Activated T-cell treated with anti-CD3 and anti-CD28 coated beads, Interleukin-2, amount 50 U/mL, for 24 hours (primary cell): ENCODE data around the gene IL31RA.
"Not testable (repeated sequence)": the region's sequence is repeated elsewhere in the genome, so short reads cannot be mapped to it uniquely, and the experiment has no call there.

Experiments used
- DNase-seq: peaks from one replicate; pipeline ENCODE4 v3.0.0-alpha.2; 2020
- H3K27ac Mint-ChIP-seq: 2 replicates; pipeline ENCODE4 v1.8.0; 2020; ENCODE audit warnings: mild to moderate bottlenecking, mixed read lengths
- H3K27me3 Mint-ChIP-seq: 2 replicates; pipeline ENCODE4 v1.8.0; 2020; ENCODE audit warnings: mixed read lengths
- H3K36me3 Mint-ChIP-seq: 2 replicates; pipeline ENCODE4 v1.8.0; 2020; ENCODE audit warnings: low read depth, mixed read lengths
- H3K4me1 Mint-ChIP-seq: 2 replicates; pipeline ENCODE4 v1.8.0; 2020; ENCODE audit warnings: low read depth, mixed read lengths
- H3K4me3 Mint-ChIP-seq: 2 replicates; pipeline ENCODE4 v1.8.0; 2020; ENCODE audit warnings: mild to moderate bottlenecking, moderate library complexity, mixed read lengths
- H3K9me3 Mint-ChIP-seq: 2 replicates; pipeline ENCODE4 v1.8.0; 2020; ENCODE audit warnings: mixed read lengths

IL31RA gene

DNA sequence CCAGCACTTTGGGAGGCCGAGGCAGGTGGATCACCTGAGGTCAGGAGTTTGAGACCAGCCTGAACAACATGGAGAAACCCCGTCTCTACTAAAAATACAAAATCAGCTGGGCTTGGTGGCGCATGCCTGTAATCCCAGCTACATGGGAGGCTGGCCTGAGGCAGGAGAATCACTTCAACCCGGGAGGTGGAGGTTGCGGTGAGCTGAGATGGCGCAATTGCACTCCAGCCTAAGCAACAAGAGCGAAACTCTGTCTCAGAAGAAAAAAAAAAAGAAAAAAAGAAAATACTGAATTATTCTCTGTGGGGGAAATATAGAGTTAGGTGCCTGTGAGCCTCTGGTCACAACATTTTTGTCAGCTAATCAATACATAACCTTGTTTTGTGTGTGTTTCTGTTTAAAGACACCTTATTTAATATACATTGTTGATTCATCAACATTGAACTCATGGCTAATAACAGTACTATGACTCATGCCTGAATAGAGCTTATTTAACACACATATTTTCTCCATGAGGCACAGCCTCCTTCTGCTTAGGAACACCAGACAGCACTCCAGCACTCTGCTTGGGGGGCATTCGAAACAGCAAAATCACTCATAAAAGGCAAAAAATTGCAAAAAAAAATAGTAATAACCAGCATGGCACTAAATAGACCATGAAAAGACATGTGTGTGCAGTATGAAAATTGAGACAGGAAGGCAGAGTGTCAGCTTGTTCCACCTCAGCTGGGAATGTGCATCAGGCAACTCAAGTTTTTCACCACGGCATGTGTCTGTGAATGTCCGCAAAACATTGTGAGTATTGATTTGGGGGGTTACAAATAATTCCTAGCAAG is at the start of gene IL31RA:
TSS of gene IL31RA (plus strand) at position 519 of the 836 bp plus-strand sequence. CDS start at position 733, 214 bp downstream.
- Mint-ChIP-seq H3K4me3 (no peak within 1 kb of the TSS), H3K27ac (no peak within 1 kb of the TSS), H3K4me1 (peaks cover 36% of the 10 kb centered on the region), H3K9me3 (no peaks in the 10 kb centered on the region), H3K27me3 (peaks cover 12% of the 10 kb centered on the region), H3K36me3 (no peaks in the 10 kb centered on the region)
- no peak for DNase-seq

DNA sequence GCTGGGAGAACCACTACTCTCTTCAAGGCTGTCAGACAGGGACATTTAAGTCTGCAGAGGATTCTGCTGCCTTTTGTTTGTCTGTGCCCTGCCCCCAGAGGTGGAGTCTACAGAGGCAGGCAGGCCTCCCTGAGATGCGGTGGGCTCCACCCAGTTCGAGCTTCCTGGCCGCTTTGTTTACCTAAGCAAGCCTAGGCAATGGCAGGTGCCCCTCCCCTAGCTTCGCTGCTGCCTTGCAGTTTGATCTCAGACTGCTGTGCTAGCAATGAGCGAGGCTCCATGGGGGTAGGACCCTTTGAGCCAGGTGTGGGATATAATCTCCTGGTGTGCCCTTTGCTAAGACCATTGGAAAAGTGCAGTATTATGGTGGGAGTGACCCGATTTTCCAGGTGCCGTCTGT is 42.3 kb upstream of the IL31RA start:
- H3K4me3 Mint-ChIP-seq, H3K4me1 Mint-ChIP-seq, H3K27ac Mint-ChIP-seq, H3K36me3 Mint-ChIP-seq, H3K9me3 Mint-ChIP-seq, H3K27me3 Mint-ChIP-seq, DNase-seq: not testable (repeated sequence)

DNA sequence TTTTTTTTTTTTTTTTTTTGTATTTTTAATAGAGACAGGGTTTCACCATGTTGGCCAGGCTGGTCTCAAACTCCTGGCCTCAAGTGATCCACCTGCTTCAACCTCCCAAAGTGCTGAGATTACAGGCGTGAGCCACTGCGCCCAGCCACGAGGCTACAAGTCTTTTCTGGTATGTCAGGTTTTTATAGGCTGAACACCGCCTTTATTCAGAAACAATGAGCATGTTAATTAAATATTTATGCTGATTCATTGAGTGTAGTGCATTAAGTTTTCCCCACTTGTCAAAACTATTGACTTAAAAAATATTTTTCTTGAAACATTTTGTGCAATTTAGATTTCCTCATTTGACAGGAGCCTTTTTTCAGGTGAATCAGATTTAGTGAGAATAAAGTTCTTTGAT is 35.2 kb upstream of the IL31RA start:
- H3K27me3 Mint-ChIP-seq = peaks cover 17% of the 10 kb centered on the region
- H3K9me3 Mint-ChIP-seq, H3K4me3 Mint-ChIP-seq, DNase-seq, H3K27ac Mint-ChIP-seq, H3K4me1 Mint-ChIP-seq, H3K36me3 Mint-ChIP-seq: not testable (repeated sequence)

DNA sequence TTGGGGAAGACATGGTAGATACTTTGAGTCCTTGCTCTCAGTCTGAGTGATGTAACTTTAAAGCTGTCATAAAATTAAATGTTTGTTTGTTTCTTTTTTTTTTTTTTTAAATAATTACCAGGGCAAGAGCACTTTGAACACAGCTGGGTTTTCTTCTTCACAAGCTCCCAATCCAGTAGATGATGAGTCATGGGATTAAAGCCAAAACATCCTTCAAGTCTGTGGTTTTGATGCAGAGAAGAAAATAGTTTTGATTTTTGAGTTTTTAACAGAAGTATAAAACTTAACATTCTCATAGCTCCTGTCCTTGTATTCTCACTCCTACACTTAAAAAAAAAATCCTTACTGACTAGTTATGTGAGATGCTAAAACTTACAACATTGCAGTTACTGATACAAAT is 34.8 kb upstream of the IL31RA start:
- DNase-seq = no peak
- Mint-ChIP-seq H3K9me3 (no peaks in the 10 kb centered on the region), H3K27me3 (peaks cover 21% of the 10 kb centered on the region), H3K4me3 (no peak overlapping the region), H3K36me3 (no peaks in the 10 kb centered on the region), H3K4me1 (peaks cover 2% of the 10 kb centered on the region), H3K27ac (no peak overlapping the region)

DNA sequence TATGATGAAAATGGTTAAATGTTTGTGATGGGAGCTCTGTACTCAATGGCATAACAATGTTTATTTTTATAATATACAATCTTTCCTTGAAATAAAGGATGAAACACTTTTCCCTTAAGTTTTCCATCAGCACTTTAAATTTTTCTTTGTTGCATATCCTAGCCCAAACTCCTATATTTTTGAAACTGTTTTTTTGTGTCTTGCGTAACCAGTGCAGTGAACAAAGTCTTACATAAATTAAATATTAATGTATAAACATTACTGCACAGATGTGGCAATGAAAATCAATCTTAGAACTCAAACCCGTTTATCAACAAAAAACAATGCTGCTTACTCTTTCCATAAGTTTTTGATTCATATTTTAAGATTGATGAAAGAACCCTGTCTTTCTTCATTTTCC is 34.1 kb upstream of the IL31RA start:
- peaks cover 6% of the 10 kb centered on the region for H3K4me1 Mint-ChIP-seq
- H3K9me3 Mint-ChIP-seq = no peaks in the 10 kb centered on the region
- H3K4me3 Mint-ChIP-seq = no peak overlapping the region
- no peak for DNase-seq
- peaks cover 27% of the 10 kb centered on the region for H3K27me3 Mint-ChIP-seq
- no peak overlapping the region for H3K27ac Mint-ChIP-seq
- no peaks in the 10 kb centered on the region for H3K36me3 Mint-ChIP-seq

DNA sequence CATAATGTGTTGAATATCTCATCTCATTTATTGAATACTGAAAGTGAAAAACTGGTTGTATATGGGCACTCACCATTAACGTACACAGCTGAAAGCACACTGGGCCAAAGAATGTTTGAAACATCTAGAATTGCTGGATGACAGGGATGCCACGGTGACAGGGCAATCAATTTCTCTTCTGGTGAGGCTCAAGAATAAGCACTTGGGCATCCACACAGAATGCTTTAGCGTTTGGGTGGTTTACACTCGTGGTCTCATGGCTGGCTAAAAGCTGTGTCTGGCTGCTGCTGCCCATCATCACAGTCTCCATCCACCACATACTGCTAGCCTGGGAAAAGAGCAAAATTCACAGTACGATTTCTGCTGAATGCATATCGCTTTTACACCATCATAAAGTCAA is 30.7 kb upstream of the IL31RA start:
- Mint-ChIP-seq H3K9me3 (no peaks in the 10 kb centered on the region), H3K36me3 (no peaks in the 10 kb centered on the region), H3K4me1 (peaks cover 17% of the 10 kb centered on the region), H3K27ac (no peak overlapping the region), H3K27me3 (peaks cover 60% of the 10 kb centered on the region), H3K4me3 (no peak overlapping the region)
- DNase-seq = no peak

DNA sequence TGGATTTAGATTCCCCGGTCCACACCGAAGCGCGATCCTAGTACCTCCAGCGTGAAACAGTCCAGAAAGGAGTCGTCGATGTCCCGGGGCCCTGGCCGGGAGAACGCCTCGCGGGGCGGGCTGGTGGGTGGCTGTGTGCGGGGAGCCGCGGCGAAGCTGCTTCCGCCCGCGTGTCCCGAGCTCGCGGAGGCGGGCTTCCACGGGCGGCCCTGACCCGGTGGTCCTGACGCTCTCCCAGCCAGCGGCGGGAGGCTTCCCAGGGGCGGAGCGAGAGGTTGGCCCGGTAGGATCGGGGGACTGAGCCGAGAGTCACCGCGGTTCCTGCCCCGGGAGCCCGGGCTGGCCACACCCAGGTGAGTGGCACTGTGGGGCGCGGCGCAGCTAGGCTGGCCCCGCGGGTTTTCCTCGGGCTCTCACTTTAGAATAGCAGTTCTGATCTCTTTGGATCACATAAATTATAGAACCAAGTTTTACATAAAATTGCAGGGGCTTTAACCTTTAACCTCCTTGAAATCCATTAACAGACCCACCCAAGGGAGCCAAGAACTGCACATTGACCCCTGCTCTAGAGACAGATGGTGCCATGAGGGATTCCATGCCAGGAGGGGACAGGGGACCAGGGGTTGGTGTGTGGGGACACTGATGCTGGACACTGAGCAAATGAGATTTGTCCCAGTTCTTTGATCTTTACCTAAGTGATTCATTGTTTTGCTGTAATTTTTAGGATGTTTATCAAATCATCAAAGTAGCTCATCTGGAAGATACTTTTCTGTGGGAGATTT is 29.2 kb upstream of the IL31RA start:
- no peak overlapping the region for H3K27ac Mint-ChIP-seq
- DNase-seq = peak; percentile 34
- H3K9me3 Mint-ChIP-seq = no peaks in the 10 kb centered on the region
- peak overlapping the region; percentile 40 for H3K4me3 Mint-ChIP-seq
- peaks cover 17% of the 10 kb centered on the region for H3K4me1 Mint-ChIP-seq
- peaks cover 66% of the 10 kb centered on the region for H3K27me3 Mint-ChIP-seq
- H3K36me3 Mint-ChIP-seq = no peaks in the 10 kb centered on the region

DNA sequence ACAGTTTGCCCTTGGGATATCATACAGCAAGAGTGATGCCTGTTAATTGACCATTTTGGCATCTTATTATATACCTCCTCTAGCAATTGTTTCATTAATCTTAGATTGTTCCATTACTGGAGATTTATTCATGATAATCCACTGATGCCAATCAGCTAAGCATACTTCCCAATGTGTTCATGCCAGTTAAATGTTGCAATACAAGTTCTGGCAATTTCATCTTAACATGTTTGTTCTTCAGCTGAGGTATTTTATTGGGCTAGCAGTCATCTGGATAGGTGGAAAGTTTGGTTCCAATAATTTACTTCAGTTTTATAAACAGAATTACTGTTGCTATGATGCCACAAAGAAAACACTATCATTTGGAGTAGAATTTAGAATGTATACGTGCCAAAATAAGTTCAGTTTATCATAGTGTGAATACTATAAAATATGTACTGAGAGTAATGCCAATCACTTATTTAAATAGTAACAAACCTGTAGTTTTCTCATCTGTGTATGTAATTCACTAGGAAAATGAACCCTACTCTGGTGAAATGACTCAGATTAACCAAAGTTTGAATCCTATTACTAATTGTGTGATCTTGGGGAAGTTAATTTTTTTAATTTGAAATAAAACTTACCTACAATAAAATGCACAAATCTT is 27.9 kb upstream of the IL31RA start:
- Mint-ChIP-seq H3K9me3 (no peaks in the 10 kb centered on the region), H3K4me3 (no peak overlapping the region), H3K27me3 (peaks cover 71% of the 10 kb centered on the region), H3K4me1 (peaks cover 17% of the 10 kb centered on the region), H3K27ac (no peak overlapping the region), H3K36me3 (no peaks in the 10 kb centered on the region)
- no peak for DNase-seq

DNA sequence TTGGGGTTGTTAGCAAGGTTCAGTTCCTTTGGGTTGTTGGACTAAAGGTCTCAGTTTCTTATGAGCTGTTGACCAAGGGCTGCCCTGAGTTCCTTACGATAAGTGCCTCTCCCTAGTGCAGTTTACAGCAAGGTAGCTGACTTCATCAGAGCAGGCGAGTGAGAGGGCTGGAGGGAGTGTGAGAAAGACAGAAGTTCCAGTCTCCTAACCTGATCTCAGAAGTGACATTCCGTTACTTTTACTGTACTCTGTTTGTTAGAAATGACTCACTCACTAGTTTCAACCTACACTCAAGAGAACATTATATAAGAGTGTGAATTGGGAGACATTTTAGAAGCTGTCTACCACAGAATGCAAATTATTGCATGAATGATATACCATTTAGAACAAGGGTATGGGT is 21.2 kb upstream of the IL31RA start:
- peaks cover 19% of the 10 kb centered on the region for H3K27me3 Mint-ChIP-seq
- H3K4me1 Mint-ChIP-seq = no peaks in the 10 kb centered on the region
- no peaks in the 10 kb centered on the region for H3K36me3 Mint-ChIP-seq
- H3K4me3 Mint-ChIP-seq = no peak overlapping the region
- no peak overlapping the region for H3K27ac Mint-ChIP-seq
- no peak for DNase-seq
- H3K9me3 Mint-ChIP-seq = no peaks in the 10 kb centered on the region

DNA sequence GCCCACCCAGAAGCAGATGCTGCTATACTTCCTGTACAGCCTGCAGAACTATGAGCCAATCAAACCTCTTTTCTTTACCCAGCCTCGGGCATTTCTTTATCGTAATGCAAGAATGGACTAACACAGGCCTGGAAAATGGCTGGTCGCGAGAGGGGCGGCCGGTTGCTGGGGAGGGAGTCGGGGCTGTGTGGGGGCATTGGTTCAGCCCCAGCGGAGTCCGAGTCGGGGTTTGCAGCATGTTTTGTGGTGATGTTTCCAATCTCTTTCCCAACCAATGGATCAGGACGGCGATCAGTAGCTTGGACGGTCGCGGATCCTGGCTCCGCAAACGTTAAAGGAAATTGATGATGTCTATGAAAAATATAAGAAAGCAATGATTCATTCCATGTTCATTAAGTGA is 18.7 kb upstream of the IL31RA start:
- H3K36me3 Mint-ChIP-seq = no peaks in the 10 kb centered on the region
- DNase-seq = no peak
- no peaks in the 10 kb centered on the region for H3K9me3 Mint-ChIP-seq
- H3K4me1 Mint-ChIP-seq = no peaks in the 10 kb centered on the region
- H3K27me3 Mint-ChIP-seq = peaks cover 4% of the 10 kb centered on the region
- H3K4me3 Mint-ChIP-seq = no peak overlapping the region
- no peak overlapping the region for H3K27ac Mint-ChIP-seq

DNA sequence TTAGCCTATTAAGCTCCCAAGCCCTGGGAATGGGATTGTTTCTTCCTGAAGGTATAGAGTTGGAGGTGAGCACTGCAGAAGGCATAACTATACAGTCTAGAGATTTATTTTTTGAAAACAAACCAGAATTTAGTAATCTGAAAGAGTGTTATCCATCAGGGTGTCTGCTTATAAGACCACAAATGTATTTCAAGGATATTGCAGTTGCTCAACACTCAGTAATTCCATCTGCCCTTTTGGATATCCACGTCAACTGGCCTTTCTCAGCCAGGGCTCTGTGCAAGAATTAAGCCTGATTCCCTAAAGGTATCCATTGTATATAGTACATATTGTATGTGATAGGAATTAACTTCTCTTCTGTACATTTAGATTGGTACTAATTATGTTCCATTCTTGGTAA is 15.0 kb upstream of the IL31RA start:
- H3K36me3 Mint-ChIP-seq = no peaks in the 10 kb centered on the region
- no peaks in the 10 kb centered on the region for H3K9me3 Mint-ChIP-seq
- no peak for DNase-seq
- no peaks in the 10 kb centered on the region for H3K4me1 Mint-ChIP-seq
- no peak overlapping the region for H3K27ac Mint-ChIP-seq
- H3K27me3 Mint-ChIP-seq = no peaks in the 10 kb centered on the region
- H3K4me3 Mint-ChIP-seq = no peak overlapping the region

DNA sequence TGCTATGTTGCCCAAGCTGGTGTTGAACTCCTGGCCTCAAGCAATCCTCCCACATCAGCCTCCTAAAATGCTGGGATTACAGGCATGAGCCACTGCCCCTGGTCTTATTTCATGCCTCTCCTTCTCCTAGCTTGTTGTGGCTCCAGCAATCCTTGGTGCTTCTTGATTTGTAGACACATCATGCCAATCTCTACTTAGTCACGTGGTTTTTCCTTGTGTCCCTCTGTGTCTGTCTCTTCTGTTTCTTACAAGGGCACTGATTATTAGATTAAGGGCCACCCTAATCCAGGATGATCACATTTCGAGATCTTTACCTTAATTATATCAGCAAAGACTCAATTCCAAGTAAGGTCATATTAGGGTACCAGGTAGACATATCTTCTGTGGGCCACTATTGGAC is 9.2 kb upstream of the IL31RA start:
- Mint-ChIP-seq H3K27me3 (peaks cover 2% of the 10 kb centered on the region), H3K4me3 (no peak overlapping the region), H3K36me3 (no peaks in the 10 kb centered on the region), H3K9me3 (peaks cover 8% of the 10 kb centered on the region), H3K4me1 (no peaks in the 10 kb centered on the region), H3K27ac (no peak overlapping the region)
- DNase-seq = no peak

DNA sequence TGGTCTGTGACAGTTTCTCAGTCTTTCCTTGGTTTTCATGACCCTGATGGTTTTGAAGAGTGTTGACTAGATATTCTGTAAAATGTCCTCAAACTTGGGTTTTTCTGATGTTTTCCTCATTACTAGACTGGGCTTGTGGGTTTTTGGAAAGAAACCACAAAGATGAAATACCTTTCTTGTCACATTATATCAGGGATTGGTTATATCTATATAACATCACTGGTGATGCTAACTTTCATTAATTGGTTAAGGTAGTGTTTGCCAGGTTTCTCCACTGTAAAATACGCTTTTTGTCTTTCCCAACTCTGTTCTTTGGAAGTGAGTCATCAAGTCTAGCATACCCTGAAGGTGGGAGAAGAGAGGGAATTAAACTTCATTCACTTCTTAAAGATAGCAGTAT is 3.3 kb upstream of the IL31RA start:
- DNase-seq = no peak
- Mint-ChIP-seq H3K36me3 (no peaks in the 10 kb centered on the region), H3K4me3 (no peak overlapping the region), H3K27me3 (peaks cover 14% of the 10 kb centered on the region), H3K9me3 (peaks cover 6% of the 10 kb centered on the region), H3K4me1 (peaks cover 17% of the 10 kb centered on the region), H3K27ac (no peak overlapping the region)

DNA sequence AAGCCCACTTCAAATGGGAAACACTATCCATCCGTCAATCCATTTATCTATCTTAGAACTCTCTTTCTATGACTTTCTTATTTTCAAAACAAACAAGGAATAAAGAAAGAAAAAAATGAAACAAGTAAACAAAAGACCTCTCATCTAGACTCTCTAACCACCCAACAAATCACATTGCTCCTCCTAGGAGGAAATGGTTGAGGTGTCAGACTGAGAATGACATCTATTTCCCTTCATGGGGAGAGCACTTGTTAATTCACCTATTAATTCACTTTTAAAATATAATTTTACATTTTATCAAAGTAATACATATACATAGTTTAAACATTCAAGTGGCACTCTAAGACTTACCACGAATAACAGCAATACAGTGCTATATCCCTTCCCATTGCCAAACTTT is 2.4 kb upstream of the IL31RA start:
- Mint-ChIP-seq H3K4me1 (peaks cover 25% of the 10 kb centered on the region), H3K27ac (no peak overlapping the region), H3K4me3 (no peak overlapping the region), H3K36me3 (no peaks in the 10 kb centered on the region), H3K27me3 (peaks cover 14% of the 10 kb centered on the region), H3K9me3 (peaks cover 5% of the 10 kb centered on the region)
- no peak for DNase-seq

DNA sequence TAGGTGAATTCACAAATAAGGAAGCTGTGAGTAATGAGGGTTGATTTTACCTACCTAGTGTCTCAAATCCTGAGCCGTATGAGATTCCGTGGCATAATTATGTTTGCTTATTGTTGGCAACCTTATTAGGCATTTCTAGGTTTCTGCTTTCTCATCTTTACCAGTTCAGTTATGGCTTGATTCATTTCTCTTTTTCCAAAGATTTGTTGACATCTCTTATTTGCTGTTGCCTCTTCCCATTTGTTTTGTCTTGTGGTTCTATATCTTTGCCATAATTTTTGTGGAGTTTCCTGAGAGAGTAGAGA is 470 bp downstream of the IL31RA start:
- Mint-ChIP-seq H3K27me3 (peaks cover 12% of the 10 kb centered on the region), H3K9me3 (no peaks in the 10 kb centered on the region), H3K27ac (no peak overlapping the region), H3K4me3 (no peak overlapping the region), H3K36me3 (no peaks in the 10 kb centered on the region), H3K4me1 (peaks cover 42% of the 10 kb centered on the region)
- DNase-seq = no peak
